Stimulated activated CD4-positive, alpha-beta T cell treated with anti-CD3 and anti-CD28 coated beads, Interleukin-4, amount 100 ng/mL, for 4 hours (primary cell): ENCODE results near the gene SAPCD1.

Source experiments
- DNase-seq, 2 experiments: peaks; one replicate each; pipeline ENCODE4 v3.0.0-alpha.2; 2020

The SAPCD1 gene

GRCh38 chr6:31758281-31758680 lies 4.2 kb upstream of the SAPCD1 start:
- no peak for DNase-seq

GRCh38 chr6:31760790-31761189 lies 1.7 kb upstream of the SAPCD1 start:
- no peak for DNase-seq

GRCh38 chr6:31761343-31761742 lies 1.1 kb upstream of the SAPCD1 start:
- no peak for DNase-seq

- DNase-seq = no peak
Observed at GRCh38 chr6:31762878-31763618, 592 bp downstream of the SAPCD1 start.

- no peak for DNase-seq
Observed at GRCh38 chr6:31763619-31763940, 1.1 kb downstream of the SAPCD1 start.

- DNase-seq = no peak
Observed at GRCh38 chr6:31764198-31764597, 1.7 kb downstream of the SAPCD1 start.

- no peak for DNase-seq
Observed at GRCh38 chr6:31765559-31765909, 3.1 kb downstream of the SAPCD1 start.

- no peak for DNase-seq
Observed at GRCh38 chr6:31765910-31766794, 3.7 kb downstream of the SAPCD1 start.

GRCh38 chr6:31767096-31767645 lies 4.7 kb downstream of the SAPCD1 start:
- no peak for DNase-seq

GRCh38 chr6:31768363-31769257 lies 6.2 kb downstream of the SAPCD1 start:
- no peak for DNase-seq

GRCh38 chr6:31769684-31770371 lies 7.4 kb downstream of the SAPCD1 start:
- DNase-seq = peak; percentile 73 to 75

- no peak for DNase-seq
Observed at GRCh38 chr6:31770860-31771259, 8.4 kb downstream of the SAPCD1 start.

GRCh38 chr6:31771992-31772358 lies 9.5 kb downstream of the SAPCD1 start:
- DNase-seq = peak in 1 of 2 experiments; percentile 76

GRCh38 chr6:31775184-31775583 lies 12.7 kb downstream of the SAPCD1 start:
- no peak for DNase-seq

- DNase-seq = no peak
Observed at GRCh38 chr6:31775633-31776484, 13.4 kb downstream of the SAPCD1 start.

- DNase-seq = no peak
Observed at GRCh38 chr6:31776485-31776988, 14.1 kb downstream of the SAPCD1 start.

GRCh38 chr6:31776989-31777666 lies 14.7 kb downstream of the SAPCD1 start, which contains the start of gene VWA7:
Gene VWA7 (minus strand): TSS chr6:31777328. CDS start chr6:31776779, 549 bp downstream.
- DNase-seq = peak; percentile 80 to 85

GRCh38 chr6:31777667-31778050 lies 15.2 kb downstream of the SAPCD1 start:
- no peak for DNase-seq

GRCh38 chr6:31778193-31778592 lies 15.7 kb downstream of the SAPCD1 start:
- no peak for DNase-seq
